ENCODE data around the gene TRPC4AP.

GRCh38 chr20:34985461-34986310 lies 106.9 kb downstream of the TRPC4AP start:
- TF ChIP-seq POLR2AphosphoS5 (IDR thresholded peaks at IDR 0.05) = no peak
- no peak for TF ChIP-seq POLR2A (IDR thresholded peaks at IDR 0.05)

Measured in upper lobe of left lung (tissue), 4 donors.